Hematopoietic multipotent progenitor cell treated with erythropoietin and hydrocortisone succinate and interleukin-3 and kit ligand, for 15 days (in vitro differentiated cells): ENCODE results near the gene DUT.
"Not testable (repeated sequence)": the region's sequence is repeated elsewhere in the genome, so short reads cannot be mapped to it uniquely, and the experiment has no call there.

Source experiments
- DNase-seq: peaks from one replicate; pipeline ENCODE4 v3.0.0-alpha.2; 2015; ENCODE audit warnings: low spot score

DUT gene

DNA sequence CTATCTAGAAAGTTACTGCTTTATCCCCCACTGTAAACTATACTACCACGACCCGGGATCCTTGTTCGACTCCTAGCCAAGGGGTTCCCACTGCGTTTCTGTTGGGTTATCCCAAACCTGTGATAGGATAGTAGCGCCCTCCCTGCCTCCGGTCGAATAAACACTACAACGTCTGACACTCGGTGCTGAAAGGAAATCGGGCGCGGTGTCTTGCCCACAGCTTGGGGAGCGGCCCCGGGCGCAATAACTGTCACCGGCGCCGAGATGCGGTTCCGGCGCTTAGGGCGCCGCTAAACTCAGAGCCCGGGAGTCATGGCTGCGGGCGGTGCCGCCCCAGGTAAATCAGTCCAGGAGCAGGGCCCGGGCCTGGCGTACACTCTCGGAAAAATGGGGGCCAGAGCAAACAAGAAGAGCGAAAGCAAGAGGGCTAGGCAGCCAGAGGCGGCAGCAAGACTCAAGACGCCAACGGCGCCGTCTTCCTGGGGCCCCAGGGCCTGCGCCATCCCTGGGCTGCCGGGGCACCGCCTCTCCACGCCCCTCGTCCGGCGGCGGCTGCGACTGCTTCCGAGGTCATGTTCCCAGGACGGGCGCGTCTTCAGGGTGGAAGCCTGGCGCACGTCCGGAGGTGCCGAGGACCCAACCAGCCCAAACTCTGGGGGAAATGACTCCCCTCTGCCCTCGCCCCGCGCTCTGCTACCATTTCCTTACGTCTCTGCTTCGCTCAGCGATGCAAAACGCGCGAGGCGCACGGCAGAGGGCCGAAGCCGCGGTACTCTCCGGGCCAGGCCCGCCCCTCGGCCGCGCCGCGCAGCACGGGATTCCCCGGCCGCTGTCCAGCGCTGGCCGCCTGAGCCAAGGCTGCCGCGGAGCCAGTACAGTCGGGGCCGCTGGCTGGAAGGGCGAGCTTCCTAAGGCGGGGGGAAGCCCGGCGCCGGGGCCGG is at the start of gene DUT:
TSS of gene DUT (plus strand) at position 575 of the 941 bp plus-strand sequence. CDS start at position 662, 87 bp downstream.
- DNase-seq = peak; percentile 63

DNA sequence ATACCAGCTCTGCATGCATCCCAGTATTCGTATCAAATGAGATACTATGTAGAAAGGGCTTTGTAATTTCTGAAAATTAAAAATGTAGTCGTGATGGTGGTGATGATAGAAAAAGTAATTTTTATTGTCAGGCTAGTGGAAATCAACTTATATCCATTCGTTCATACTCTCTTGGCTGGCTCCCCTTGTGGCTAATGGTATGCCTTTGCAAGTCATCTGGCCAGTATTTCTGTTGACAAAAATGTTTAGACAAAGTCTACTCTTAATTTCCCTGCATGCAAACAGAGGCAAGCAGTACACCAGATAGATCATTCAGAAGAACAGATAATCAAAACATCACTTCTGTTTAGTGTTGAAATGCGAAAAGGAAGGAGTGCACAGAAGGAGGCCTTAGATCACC is 49.6 kb upstream of the DUT start:
- no peak for DNase-seq

GRCh38 chr15:48282216-48282615 is 49.0 kb upstream of the DUT start:
- DNase-seq = no peak

DNA sequence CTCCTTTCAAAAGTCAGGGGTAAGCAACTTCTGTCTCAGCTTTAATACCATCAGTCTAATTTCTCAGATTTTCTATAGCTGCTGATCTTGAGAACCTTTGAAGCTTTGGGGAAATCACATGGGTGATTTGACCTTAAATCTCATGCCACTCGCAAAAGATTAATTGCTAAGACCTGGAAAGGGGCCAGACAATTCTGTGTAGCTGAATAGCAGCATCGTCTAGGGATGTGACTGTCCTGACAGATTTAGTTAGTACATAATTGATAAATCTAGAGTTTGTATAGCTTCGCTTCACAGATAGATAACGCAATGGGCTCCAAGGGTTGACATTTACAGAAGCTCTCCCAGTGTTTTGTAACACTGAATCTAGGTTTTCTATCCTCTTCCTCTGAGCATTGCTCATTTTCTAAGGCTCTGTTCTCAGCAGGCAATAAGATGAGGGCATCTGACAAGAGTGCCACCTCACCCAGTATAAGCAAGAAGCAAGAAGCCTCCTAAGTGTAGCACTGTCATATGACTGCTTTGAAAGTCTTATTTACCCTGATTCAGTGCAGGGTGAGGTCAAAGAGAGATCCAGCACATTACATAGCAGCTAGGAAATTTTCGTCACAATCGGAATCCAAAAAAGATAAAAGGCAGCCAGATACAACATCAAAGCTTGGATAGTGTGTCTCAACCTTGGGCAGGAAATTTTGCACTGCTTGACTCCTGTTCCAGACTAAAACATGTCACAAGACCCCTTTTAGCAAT is 47.7 kb upstream of the DUT start:
- no peak for DNase-seq

DNA sequence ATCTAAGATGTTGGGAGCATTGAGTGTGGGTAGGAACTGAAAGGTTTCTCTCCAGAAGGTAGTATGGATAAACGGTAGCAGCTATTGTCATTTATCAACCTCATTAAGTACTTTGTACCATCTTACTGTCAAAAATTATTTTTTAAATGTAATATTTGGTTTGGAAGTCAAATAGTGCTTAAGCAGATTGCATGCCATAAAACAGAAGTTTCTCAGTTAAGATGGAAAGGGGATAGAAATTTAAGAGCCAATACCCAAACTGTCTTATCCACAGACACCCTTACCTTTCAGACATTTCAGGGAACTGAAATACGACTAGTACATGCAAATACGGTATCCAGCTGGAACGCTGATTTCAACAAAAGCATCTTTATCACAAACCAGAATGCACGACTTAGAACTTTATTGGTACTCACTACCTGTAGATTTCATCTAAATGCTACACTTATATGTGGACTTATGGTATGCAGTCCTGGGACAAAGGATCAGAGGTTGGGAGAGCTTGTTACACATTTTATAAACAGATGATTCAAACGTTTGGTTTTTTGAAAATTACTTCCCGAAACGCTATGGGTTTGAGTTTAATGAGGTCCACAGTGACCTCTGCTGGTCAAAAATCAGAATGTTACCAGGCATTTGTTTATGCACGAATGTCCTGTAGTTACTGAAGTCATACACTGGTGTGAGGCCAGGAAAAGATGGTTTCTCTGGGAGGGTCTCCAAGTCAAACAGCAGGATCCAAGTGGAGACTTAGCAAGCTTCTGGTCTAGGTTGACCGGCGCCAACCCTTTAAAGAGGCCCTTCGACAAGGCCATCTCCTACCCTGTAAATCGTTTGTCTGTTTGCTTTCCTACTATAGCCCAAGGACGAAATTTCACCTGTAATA is 45.7 kb upstream of the DUT start:
- DNase-seq = peak; percentile 54

- DNase-seq = no peak
Observed at GRCh38 chr15:48289628-48290027, 41.6 kb upstream of the DUT start.

DNA sequence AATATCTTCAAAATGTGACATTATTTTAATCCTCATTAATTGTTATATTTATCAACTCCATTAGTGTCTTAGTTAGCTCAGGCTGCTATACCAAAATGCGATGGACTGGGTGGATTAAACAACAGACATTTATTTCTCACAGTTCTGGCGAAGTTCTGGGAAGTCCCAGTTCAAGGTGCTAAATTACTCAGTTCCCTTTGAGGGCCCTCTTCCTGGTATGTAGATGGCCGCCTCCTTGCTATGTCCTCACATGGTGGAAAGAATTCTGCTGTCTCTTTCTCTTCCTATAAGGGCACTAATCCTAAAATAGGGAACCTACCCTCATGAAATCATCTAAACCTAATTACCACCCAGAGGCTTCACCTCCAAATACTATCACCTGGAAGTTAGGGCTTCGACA is 38.8 kb upstream of the DUT start:
- no peak for DNase-seq

GRCh38 chr15:48297668-48298067 is 33.6 kb upstream of the DUT start:
- DNase-seq = no peak

DNA sequence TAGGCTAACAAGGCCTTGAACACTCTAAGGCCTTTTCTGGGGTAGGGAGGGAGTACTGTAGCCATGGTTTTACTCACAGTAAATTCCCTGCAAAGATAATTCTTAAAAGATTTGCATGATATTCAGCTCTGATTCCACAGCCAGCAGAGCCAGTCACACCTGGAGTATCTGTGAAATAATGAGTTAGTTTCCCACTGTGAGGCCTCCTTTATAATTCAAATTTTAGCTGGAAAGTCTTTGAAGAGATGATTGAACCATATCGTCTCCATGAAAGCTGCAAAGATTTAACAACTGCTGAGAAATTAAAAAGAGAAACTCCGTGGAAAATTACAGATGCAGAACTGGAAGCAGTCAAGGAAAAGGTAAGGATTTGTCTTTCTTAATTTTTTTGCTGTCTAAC is 32.3 kb upstream of the DUT start:
- no peak for DNase-seq

- DNase-seq = no peak
Observed at GRCh38 chr15:48300038-48300437, 31.2 kb upstream of the DUT start.

- DNase-seq = no peak
Observed at GRCh38 chr15:48304398-48304797, 26.8 kb upstream of the DUT start.

GRCh38 chr15:48306639-48307038 is 24.6 kb upstream of the DUT start:
- DNase-seq = no peak

DNA sequence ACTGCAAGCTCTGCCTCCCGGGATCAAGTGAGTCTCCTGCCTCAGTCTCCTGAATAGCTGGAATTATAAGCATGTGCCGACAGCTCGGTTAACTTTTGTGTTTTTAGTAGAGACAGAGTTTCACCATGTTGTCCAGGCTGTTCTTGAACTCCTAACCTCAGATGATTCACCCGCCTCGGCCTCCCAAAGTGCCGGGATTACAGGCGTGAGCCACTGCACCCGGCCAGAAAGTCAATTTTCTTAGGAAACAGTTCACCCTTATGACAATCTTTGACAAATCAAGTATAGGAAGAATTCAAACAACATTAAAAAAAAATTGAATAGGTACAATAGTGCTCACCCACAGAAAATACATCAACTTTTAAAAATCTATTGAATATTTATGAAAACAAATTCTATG is 23.6 kb upstream of the DUT start:
- DNase-seq = no peak

- DNase-seq = no peak
Observed at GRCh38 chr15:48309740-48310139, 21.5 kb upstream of the DUT start.

DNA sequence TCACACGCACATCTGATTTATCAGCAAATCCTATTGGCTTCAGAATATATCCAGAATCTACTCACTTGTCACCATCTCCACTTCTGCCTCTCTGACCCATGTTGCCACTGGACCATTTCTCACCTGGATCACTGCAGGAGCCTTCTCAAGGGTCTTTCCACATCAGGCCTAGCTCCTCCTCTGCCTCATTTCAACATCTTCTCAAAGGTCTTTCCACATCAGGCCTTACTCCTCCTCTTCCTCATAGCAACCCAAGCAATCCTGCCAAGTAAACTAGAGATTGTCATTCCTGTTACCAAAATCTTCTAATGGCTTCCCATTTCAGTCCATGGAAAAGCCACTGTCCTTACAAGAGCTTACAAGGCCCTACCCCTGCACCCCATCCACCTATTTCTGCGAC is 18.0 kb upstream of the DUT start:
- DNase-seq = no peak

DNA sequence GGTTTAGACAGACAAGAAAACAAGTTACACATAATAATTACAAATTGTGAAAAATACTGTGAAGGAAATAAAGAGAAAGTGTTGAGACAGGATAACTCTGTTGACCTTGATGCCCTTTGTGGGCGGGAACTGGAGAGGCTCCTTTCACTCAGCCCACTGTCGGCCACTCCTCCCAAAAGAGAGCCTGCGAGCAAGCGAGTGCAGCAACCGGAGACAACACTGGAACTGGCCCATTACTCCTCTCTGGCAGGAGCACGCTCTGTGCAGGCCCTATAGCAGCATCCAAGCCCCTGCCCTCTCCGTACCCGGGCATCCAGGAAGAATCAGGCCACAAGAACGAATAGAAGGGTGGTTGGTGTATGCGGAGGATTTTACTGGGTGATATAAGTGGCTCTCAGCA is 16.2 kb upstream of the DUT start:
- no peak for DNase-seq

DNA sequence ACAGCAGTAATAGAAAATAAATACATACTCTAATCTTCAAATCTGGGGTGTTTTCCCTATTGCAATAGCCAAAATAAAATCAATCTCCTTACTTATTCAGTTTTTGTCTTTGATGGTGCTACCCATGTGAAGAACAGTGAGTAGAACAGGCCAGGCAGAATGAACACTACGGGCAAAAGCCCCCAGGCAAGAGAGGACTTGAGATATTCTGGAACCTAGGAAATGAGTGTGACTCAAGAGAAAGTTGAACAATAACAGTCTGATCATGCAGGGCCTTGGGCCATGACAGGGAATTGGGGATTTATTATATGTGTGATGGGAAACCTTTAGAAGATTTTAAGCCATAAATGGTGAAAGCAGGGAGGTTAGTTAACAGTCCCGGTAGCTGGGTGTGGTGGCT is 14.0 kb upstream of the DUT start:
- no peak for DNase-seq

GRCh38 chr15:48318131-48318530 is 13.1 kb upstream of the DUT start:
- DNase-seq = no peak

DNA sequence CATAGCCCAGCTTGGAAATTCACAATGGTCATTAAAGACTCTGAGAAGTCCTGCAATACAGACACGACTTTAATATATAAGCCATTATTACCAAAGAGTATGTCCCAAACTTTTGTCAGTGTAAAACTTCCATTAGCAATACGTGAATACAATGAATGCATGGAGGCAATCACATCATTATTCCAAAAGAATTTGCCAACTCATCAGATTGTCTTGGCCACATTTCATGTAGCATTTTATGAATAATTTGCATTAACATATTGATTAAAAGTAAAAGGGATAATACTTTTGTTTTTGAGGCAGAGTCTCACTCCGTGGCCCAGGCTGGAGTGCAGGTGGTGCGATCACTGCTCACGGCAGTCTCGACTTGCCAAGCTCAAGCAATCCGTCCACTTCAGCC is 7.9 kb upstream of the DUT start:
- no peak for DNase-seq

DNA sequence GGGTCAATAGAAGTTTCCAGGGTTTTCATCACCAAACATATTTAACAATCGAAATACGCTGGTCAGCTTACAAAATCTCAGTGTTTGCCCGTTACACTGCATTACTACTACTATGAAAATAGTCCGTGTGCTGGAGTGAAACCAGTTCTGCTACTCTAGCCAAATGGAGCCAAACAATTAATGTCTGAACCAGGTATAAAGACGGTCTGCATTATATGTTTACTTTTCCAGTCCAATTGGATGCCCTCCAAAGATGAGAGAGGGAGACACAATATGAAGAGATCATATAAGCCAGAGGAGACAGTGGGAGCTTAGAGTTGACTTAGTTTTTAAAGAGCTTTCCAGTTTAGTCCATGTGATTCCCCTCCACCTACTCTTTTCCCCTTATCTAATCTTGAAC is 6.3 kb upstream of the DUT start:
- no peak for DNase-seq

- DNase-seq = no peak
Observed at GRCh38 chr15:48325400-48325799, 5.8 kb upstream of the DUT start.

DNA sequence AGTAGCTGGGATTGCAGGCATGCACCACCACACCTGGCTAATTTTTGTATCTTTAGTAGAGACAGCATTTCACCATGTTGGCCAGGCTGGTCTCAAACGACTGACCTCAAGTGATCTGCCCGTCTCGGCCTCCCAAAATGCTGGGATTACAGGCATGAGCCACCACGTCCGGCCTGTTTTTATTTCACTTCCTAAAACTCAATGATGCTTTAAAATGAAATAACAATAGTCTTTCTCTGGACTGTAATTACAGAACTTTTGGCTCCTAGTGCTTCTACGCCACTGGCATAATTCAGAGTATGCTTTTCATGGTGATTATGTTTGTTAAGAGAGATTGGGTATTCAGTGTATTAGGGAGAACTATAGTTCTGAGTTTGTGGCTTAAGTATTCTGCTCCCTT is 5.0 kb upstream of the DUT start:
- DNase-seq = not testable (repeated sequence)
